ENCODE data around the gene TSPAN5.
A peak's percentile ranks its signal among the peaks of the same experiment; 100 is the strongest.
"Not testable (repeated sequence)": the region's sequence is repeated elsewhere in the genome, so short reads cannot be mapped to it uniquely, and the experiment has no call there.

Gene TSPAN5

GRCh38 chr4:98501383-98501782 is 157.0 kb downstream of the TSPAN5 start:
- DNase-seq (ENCODE audit: low spot score) (no peak), FAIRE-seq (no peak)

- FAIRE-seq: no peak
- DNase-seq (ENCODE audit: low spot score): no peak
Measured at GRCh38 chr4:98498774-98499173, 159.6 kb downstream of the TSPAN5 start.

- DNase-seq (ENCODE audit: low spot score) (no peak), FAIRE-seq (no peak)
Measured at GRCh38 chr4:98496152-98496845, 162.1 kb downstream of the TSPAN5 start.

- FAIRE-seq: no peak
- DNase-seq (ENCODE audit: low spot score): no peak
Measured at GRCh38 chr4:98493296-98493695, 165.1 kb downstream of the TSPAN5 start.

- DNase-seq (ENCODE audit: low spot score): no peak
- FAIRE-seq: no peak
Measured at GRCh38 chr4:98491899-98492559, 166.4 kb downstream of the TSPAN5 start.

GRCh38 chr4:98490251-98490650 is 168.2 kb downstream of the TSPAN5 start:
- FAIRE-seq (no peak), DNase-seq (ENCODE audit: low spot score) (no peak)

- no peak for DNase-seq (ENCODE audit: low spot score)
- FAIRE-seq: no peak
Measured at GRCh38 chr4:98485816-98486345, 172.5 kb downstream of the TSPAN5 start.

GRCh38 chr4:98484031-98484430 is 174.4 kb downstream of the TSPAN5 start:
- FAIRE-seq (peak; percentile 57), DNase-seq (ENCODE audit: low spot score) (peak; percentile 26)

GRCh38 chr4:98482847-98483806 is 175.3 kb downstream of the TSPAN5 start:
- DNase-seq (ENCODE audit: low spot score) (peak; percentile 75), FAIRE-seq (peak; percentile 66)

- no peak for FAIRE-seq
- no peak for DNase-seq (ENCODE audit: low spot score)
Measured at GRCh38 chr4:98482503-98482846, 175.9 kb downstream of the TSPAN5 start.

- FAIRE-seq (no peak), DNase-seq (ENCODE audit: low spot score) (no peak)
Measured at GRCh38 chr4:98481167-98481566, 177.2 kb downstream of the TSPAN5 start.

- no peak for DNase-seq (ENCODE audit: low spot score)
- no peak for FAIRE-seq
Measured at GRCh38 chr4:98480535-98480934, 177.9 kb downstream of the TSPAN5 start.

GRCh38 chr4:98479590-98479989 is 178.8 kb downstream of the TSPAN5 start:
- FAIRE-seq; DNase-seq (ENCODE audit: low spot score): not testable (repeated sequence)

GRCh38 chr4:98476891-98477290 is 181.5 kb downstream of the TSPAN5 start:
- DNase-seq (ENCODE audit: low spot score) (no peak), FAIRE-seq (no peak)

- DNase-seq (ENCODE audit: low spot score) (peak; percentile 71), FAIRE-seq (peak; percentile 67)
Measured at GRCh38 chr4:98474408-98474844, 184.0 kb downstream of the TSPAN5 start.

GRCh38 chr4:98473046-98473445 is 185.4 kb downstream of the TSPAN5 start:
- DNase-seq (ENCODE audit: low spot score): no peak
- no peak for FAIRE-seq

GRCh38 chr4:98470831-98471230 is 187.6 kb downstream of the TSPAN5 start:
- FAIRE-seq: peak; percentile 82
- peak; percentile 87 for DNase-seq (ENCODE audit: low spot score)

- no peak for FAIRE-seq
- DNase-seq (ENCODE audit: low spot score): no peak
Measured at GRCh38 chr4:98470366-98470765, 188.0 kb downstream of the TSPAN5 start.

GRCh38 chr4:98469771-98470170 is 188.6 kb downstream of the TSPAN5 start:
- FAIRE-seq: no peak
- no peak for DNase-seq (ENCODE audit: low spot score)

GRCh38 chr4:98468709-98469108 is 189.7 kb downstream of the TSPAN5 start:
- FAIRE-seq: no peak
- DNase-seq (ENCODE audit: low spot score): no peak

GRCh38 chr4:98467627-98468072 is 190.8 kb downstream of the TSPAN5 start:
- DNase-seq (ENCODE audit: low spot score) (peak; percentile 71), FAIRE-seq (peak; percentile 62)
